HEK293T (cell line): Measurements from ENCODE around the gene MATN1.

ENCODE experiments used
- ARNT ChIP-seq: fragments of 450-650 bp; IDR thresholded peaks from 2 replicates; pipeline ENCODE4 v1.6.1; 2017; ENCODE audit warnings: mild to moderate bottlenecking
- BHLHE40 ChIP-seq: fragments of 450-650 bp; IDR thresholded peaks from 2 replicates; pipeline ENCODE4 v1.6.1; 2016; ENCODE audit warnings: mild to moderate bottlenecking, moderate library complexity, borderline replicate concordance
- FOXA1 ChIP-seq: fragments of 450-650 bp; IDR thresholded peaks from 2 replicates; pipeline ENCODE4 v1.6.1; 2016; ENCODE audit warnings: mild to moderate bottlenecking
- FOXM1 ChIP-seq: fragments of 450-650 bp; IDR thresholded peaks from 2 replicates; pipeline ENCODE4 v1.6.1; 2017; ENCODE audit warnings: mild to moderate bottlenecking, borderline replicate concordance
- HDGF ChIP-seq: fragments of 450-650 bp; IDR thresholded peaks from 2 replicates; pipeline ENCODE4 v1.6.1; 2017; ENCODE audit warnings: antibody characterized with exemption, borderline replicate concordance
- L3MBTL2 ChIP-seq: fragments of 450-650 bp; conservative IDR thresholded peaks from 2 replicates; pipeline ENCODE4 v1.6.1; 2016; ENCODE audit warnings: mild to moderate bottlenecking
- PKNOX1 ChIP-seq: fragments of 450-650 bp; IDR thresholded peaks from 2 replicates; pipeline ENCODE4 v1.6.1; 2016
- SUZ12 ChIP-seq: fragments of 450-650 bp; IDR thresholded peaks from 2 replicates; pipeline ENCODE4 v1.6.1; 2016; ENCODE audit warnings: mild to moderate bottlenecking
- TARDBP ChIP-seq: fragments of 450-650 bp; IDR thresholded peaks from 2 replicates; pipeline ENCODE4 v1.6.1; 2016

- no peak for TF ChIP-seq BHLHE40
- TF ChIP-seq TARDBP, result no peak
- no peak for TF ChIP-seq ARNT
- TF ChIP-seq FOXA1, result no peak
- no peak for TF ChIP-seq PKNOX1
- no peak for TF ChIP-seq FOXM1
- TF ChIP-seq HDGF, result no peak
- TF ChIP-seq L3MBTL2, result no peak
- no peak for TF ChIP-seq SUZ12
These were observed 4.4 kb upstream of the MATN1 start for GRCh38 chr1:30727824-30728223.
